Measurements from ENCODE around the gene AGER.

The AGER gene

GRCh38 chr6:32184084-32184640, at the start of gene AGER:
AGER (minus strand) TSS chr6:32184253; CDS start chr6:32184222, 31 bp downstream.
- Histone ChIP-seq H3K27ac (peak within 1 kb of the TSS; percentile 37; the same call in 1 of the 2 replicates), H3K4me3 (no peak within 1 kb of the TSS), H3K9ac (peak within 1 kb of the TSS; percentile 41; the same call in 1 of the 2 replicates), H4K20me1 (no peaks in the 10 kb centered on the region; the same call in 1 of the 2 replicates), H3K4me1 (peaks cover 48% of the 10 kb centered on the region), H3K36me3 (peaks cover 78% of the 10 kb centered on the region), H3K27me3 (no peaks in the 10 kb centered on the region), H3K9me3 (no peaks in the 10 kb centered on the region), H3K4me2 (no peak within 1 kb of the TSS)
- no peak for TF ChIP-seq Cebpa-rat (IDR thresholded peaks at IDR 0.05)

GRCh38 chr6:32226434-32226833, 42.4 kb upstream of the AGER start:
- no peak overlapping the region for H3K9ac ChIP-seq
- no peak overlapping the region for H3K4me3 ChIP-seq

GRCh38 chr6:32224696-32225095, 40.6 kb upstream of the AGER start:
- no peak for TF ChIP-seq Cebpa-rat (IDR thresholded peaks at IDR 0.05)
- Histone ChIP-seq H4K20me1 (no peaks in the 10 kb centered on the region), H3K27me3 (no peaks in the 10 kb centered on the region), H3K36me3 (no peaks in the 10 kb centered on the region), H3K9ac (no peak overlapping the region), H3K4me3 (no peak overlapping the region), H3K27ac (no peak overlapping the region), H3K4me1 (peaks cover 9% of the 10 kb centered on the region; the same call in 1 of the 2 replicates), H3K4me2 (no peak overlapping the region), H3K9me3 (no peaks in the 10 kb centered on the region)

More at GRCh38 chr6:32226434-32226833, 42.4 kb upstream of the AGER start:
- TF ChIP-seq Cebpa-rat (IDR thresholded peaks at IDR 0.05): no peak
- Histone ChIP-seq H4K20me1 (no peaks in the 10 kb centered on the region), H3K4me1 (peaks cover 9% of the 10 kb centered on the region; the same call in 1 of the 2 replicates), H3K36me3 (no peaks in the 10 kb centered on the region), H3K27ac (no peak overlapping the region), H3K27me3 (no peaks in the 10 kb centered on the region), H3K9me3 (no peaks in the 10 kb centered on the region), H3K4me2 (no peak overlapping the region)

GRCh38 chr6:32223258-32224235, 39.5 kb upstream of the AGER start, which contains the start of gene NOTCH4:
NOTCH4 (minus strand) TSS chr6:32224067; CDS start chr6:32223928, 139 bp downstream.
- H3K4me1 ChIP-seq: peaks cover 9% of the 10 kb centered on the region; the same call in 1 of the 2 replicates
- H3K36me3 ChIP-seq: no peaks in the 10 kb centered on the region
- no peak within 1 kb of the TSS for H3K9ac ChIP-seq
- no peaks in the 10 kb centered on the region for H4K20me1 ChIP-seq
- no peaks in the 10 kb centered on the region for H3K9me3 ChIP-seq
- no peak within 1 kb of the TSS for H3K27ac ChIP-seq
- no peaks in the 10 kb centered on the region for H3K27me3 ChIP-seq
- no peak within 1 kb of the TSS for H3K4me3 ChIP-seq
- no peak within 1 kb of the TSS for H3K4me2 ChIP-seq
- TF ChIP-seq Cebpa-rat (IDR thresholded peaks at IDR 0.05): no peak

- H3K9ac ChIP-seq: no peak overlapping the region
- no peak overlapping the region for H3K4me3 ChIP-seq
- no peaks in the 10 kb centered on the region for H3K36me3 ChIP-seq
- H4K20me1 ChIP-seq: no peaks in the 10 kb centered on the region
- no peak overlapping the region for H3K27ac ChIP-seq
- no peaks in the 10 kb centered on the region for H3K27me3 ChIP-seq
- H3K9me3 ChIP-seq: no peaks in the 10 kb centered on the region
- TF ChIP-seq Cebpa-rat (IDR thresholded peaks at IDR 0.05): no peak
- peaks cover 9% of the 10 kb centered on the region; the same call in 1 of the 2 replicates for H3K4me1 ChIP-seq
- H3K4me2 ChIP-seq: peak overlapping the region; percentile 24; the same call in 1 of the 2 replicates
Measured at GRCh38 chr6:32222333-32223230, 38.5 kb upstream of the AGER start.

GRCh38 chr6:32220021-32220420, 36.0 kb upstream of the AGER start:
- no peak for TF ChIP-seq Cebpa-rat (IDR thresholded peaks at IDR 0.05)

GRCh38 chr6:32218167-32218566, 34.1 kb upstream of the AGER start:
- Histone ChIP-seq H4K20me1 (no peaks in the 10 kb centered on the region), H3K9me3 (no peaks in the 10 kb centered on the region), H3K36me3 (no peaks in the 10 kb centered on the region), H3K4me1 (peaks cover 9% of the 10 kb centered on the region; the same call in 1 of the 2 replicates), H3K27ac (no peak overlapping the region), H3K4me2 (no peak overlapping the region), H3K9ac (no peak overlapping the region), H3K27me3 (no peaks in the 10 kb centered on the region), H3K4me3 (no peak overlapping the region)
- TF ChIP-seq Cebpa-rat (IDR thresholded peaks at IDR 0.05): no peak

More at GRCh38 chr6:32220021-32220420, 36.0 kb upstream of the AGER start:
- Histone ChIP-seq H3K27ac (no peak overlapping the region), H3K36me3 (no peaks in the 10 kb centered on the region), H3K4me2 (no peak overlapping the region), H3K4me1 (peaks cover 9% of the 10 kb centered on the region; the same call in 1 of the 2 replicates), H3K4me3 (no peak overlapping the region), H3K27me3 (no peaks in the 10 kb centered on the region), H4K20me1 (no peaks in the 10 kb centered on the region), H3K9ac (no peak overlapping the region), H3K9me3 (no peaks in the 10 kb centered on the region)

GRCh38 chr6:32216998-32217397, 32.9 kb upstream of the AGER start:
- Histone ChIP-seq H3K9me3 (no peaks in the 10 kb centered on the region), H4K20me1 (no peaks in the 10 kb centered on the region), H3K36me3 (no peaks in the 10 kb centered on the region), H3K4me2 (no peak overlapping the region), H3K27me3 (no peaks in the 10 kb centered on the region), H3K27ac (no peak overlapping the region), H3K4me1 (no peaks in the 10 kb centered on the region), H3K4me3 (no peak overlapping the region), H3K9ac (no peak overlapping the region)
- no peak for TF ChIP-seq Cebpa-rat (IDR thresholded peaks at IDR 0.05)

- Histone ChIP-seq H3K27me3 (no peaks in the 10 kb centered on the region), H3K4me1 (no peaks in the 10 kb centered on the region), H3K9me3 (no peaks in the 10 kb centered on the region), H3K9ac (no peak overlapping the region), H3K4me3 (no peak overlapping the region), H3K36me3 (no peaks in the 10 kb centered on the region), H3K4me2 (no peak overlapping the region), H4K20me1 (no peaks in the 10 kb centered on the region), H3K27ac (no peak overlapping the region)
- TF ChIP-seq Cebpa-rat (IDR thresholded peaks at IDR 0.05): no peak
Measured at GRCh38 chr6:32216285-32216684, 32.2 kb upstream of the AGER start.
